Adrenal gland (tissue), 12 donors: Measurements from ENCODE around the gene CHKA. TPM values are rescaled to one million over a fixed set of nuclear protein-coding genes. Genes with fewer than 3 reads are reported as not detected.

Experiments
- DNase-seq, 7 donors: peaks; one replicate each; pipeline ENCODE4 v3.0.0-alpha.2; 2019 to 2020
- H3K27ac ChIP-seq, 5 donors: fragments of 200-600 bp; sonication (generic) in 4 of 5; 1 replicate in 3 of 5; 2 replicates in 2 of 5; pipeline versions ENCODE4 v1.5.1 to v1.8.0; 2016 to 2020; ENCODE audit warnings: mild to moderate bottlenecking in 1 of 5
- H3K27me3 ChIP-seq: fragments of 200-600 bp; 2 replicates; pipeline ENCODE4 v1.8.0; 2021
- H3K36me3 ChIP-seq, 2 donors: fragments of 200-600 bp; replicated peaks in 1 of 2; 1 replicate in 1 of 2; 2 replicates in 1 of 2; pipeline versions ENCODE4 v1.5.1 to v1.8.0; 2018 to 2022
- H3K4me1 ChIP-seq, 2 donors: fragments of 200-600 bp; replicated peaks in 1 of 2; 1 replicate in 1 of 2; 2 replicates in 1 of 2; pipeline versions ENCODE4 v1.5.1 to v1.8.0; 2018 to 2021
- H3K4me3 ChIP-seq, 4 donors: fragments of 200-600 bp; sonication (generic) in 3 of 4; one replicate each; pipeline ENCODE4 v1.5.1; 2016 to 2018
- H3K9me3 ChIP-seq, 3 donors: fragments of 200-600 bp; sonication (generic) in 1 of 3; replicated peaks in 1 of 3; 1 replicate in 2 of 3; 2 replicates in 1 of 3; pipeline versions ENCODE4 v1.5.1 to v1.8.0; 2016 to 2021
- CTCF ChIP-seq, 6 experiments: fragments of 450-650 bp in 4 of 6; fragments of 200-600 bp in 2 of 6; sonication (generic) in 1 of 6; IDR thresholded peaks; 1 replicate in 5 of 6; 2 replicates in 1 of 6; pipeline versions ENCODE4 v1.5.1 to v1.8.0; 2016 to 2021; ENCODE audit warnings: antibody characterized with exemption in 6 of 6, mild to moderate bottlenecking in 2 of 6, moderate library complexity in 1 of 6
- POLR2A ChIP-seq, 2 donors: fragments of 450-650 bp; IDR thresholded peaks; one replicate each; pipeline ENCODE4 v1.6.1; 2017; ENCODE audit warnings: antibody characterized with exemption in 2 of 2, mild to moderate bottlenecking in 2 of 2, moderate library complexity in 1 of 2
- WGBS, 4 donors: extraction: QIAGEN DNeasy Blood & Tissue Kit in 2 of 4; methylation state at CpG; one replicate each; pipeline versions ENCODE4 v1.1.5 to v1.1.7; 2013 to 2017; 5-methylcytosine and 5-hydroxymethylcytosine counted together
- intact Hi-C, 2 donors: fragments of 100-400 bp; cut with DNase I; formaldehyde crosslinking; loops; one replicate each; pipeline versions ENCODE4 v1.14.1 to v1.15.0; 2022 to 2023
- polyA plus RNA-seq, 3 donors: library from polyadenylated mRNA; stranded (reverse); fragments of 200-250 nt in 2 of 3; fragments of 350-450 nt in 1 of 3; fragmentation: Illumina TruSeq in 1 of 3; extraction: RNeasy Lipid Tissue Mini Kit (QIAGEN cat#74804) in 1 of 3; gene quantifications; one replicate each; pipeline ENCODE4 v1.2.3, GENCODE V29; 2013 to 2014
- total RNA-seq, 9 donors: library from RNA; depleted of rRNA in 4 of 9; stranded (reverse); fragments of >200 nt in 4 of 9; fragments of 120-200 nt in 1 of 9; fragmentation: NEBNext Ultra II Directional in 1 of 9; extraction: Animal tissue kit (Norgen Biotek cat#: 25700) in 1 of 9; gene quantifications; one replicate each; pipeline versions ENCODE4 v1.1.0 to v1.2.4, GENCODE V29; 2013 to 2023
- donor health status: healthy with polysubstance abuse.
- donor health status: Bipolar disorder and iron deficiency.
- donor health status: DM: yes; HTN: yes; CAD: no.
- donor health status: DM: no; HTN: no; CAD: no.
- donor health status: DM: no; HTN: no; CAD: no.
- donor health status: DM: yes; HTN: yes; CAD: no.

CHKA gene
- total and polyA plus RNA-seq, 12 donors, result 26.6 to 105 (median 54.6) TPM

DNA sequence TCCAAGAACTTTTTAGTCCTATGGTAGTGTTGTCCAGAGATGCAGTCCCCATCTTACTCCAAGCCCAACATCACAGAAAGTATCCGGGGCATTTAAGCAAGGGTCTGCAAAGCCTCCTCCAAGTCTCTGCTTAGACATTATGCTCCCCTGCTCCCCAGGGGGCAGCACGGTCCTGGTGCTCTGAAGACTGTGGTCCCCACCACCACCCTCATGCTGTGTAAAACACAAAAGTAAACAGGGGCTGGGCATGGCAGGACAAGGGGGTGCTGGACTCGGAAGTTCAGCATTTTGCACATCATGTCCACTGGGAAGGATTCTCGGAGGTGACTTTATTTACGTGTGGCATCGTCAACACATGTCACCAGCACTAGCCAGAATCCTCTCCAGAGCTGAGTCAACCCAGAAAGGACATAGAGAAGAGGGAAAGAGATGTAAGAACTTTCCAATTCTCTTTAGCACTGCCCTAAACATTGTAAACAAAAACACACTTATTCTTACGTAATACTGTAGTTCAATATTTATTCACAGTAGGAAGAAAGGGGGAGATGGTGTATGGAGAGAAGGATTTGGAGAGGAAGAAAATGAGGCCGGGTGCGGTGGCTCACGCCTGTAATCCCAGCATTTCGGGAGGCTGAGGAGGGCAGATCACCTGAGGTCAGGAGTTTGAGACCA, 44.7 kb downstream of the CHKA start:
- H3K27me3 ChIP-seq, result no peaks in the 10 kb centered on the region
- WGBS, 4 donors, result 88 to 90% (median 88%) methylated on average over 11 of the region's 11 CpGs
- intact Hi-C loops, result no loop called here
- peaks cover 0 to 24% of the 10 kb centered on the region in 2 donors for H3K36me3 ChIP-seq
- H3K9me3 ChIP-seq, result no peaks in the 10 kb centered on the region
- TF ChIP-seq CTCF (IDR thresholded peaks at IDR 0.05) (peak in 1 of 6 experiments; percentile 8), POLR2A (IDR thresholded peaks at IDR 0.05) (no peak)
- peaks cover 6 to 9% of the 10 kb centered on the region in 2 donors for H3K4me1 ChIP-seq
- H3K4me3 ChIP-seq, result no peak overlapping the region
- DNase-seq, result peak in 1 of 7 donors; percentile 44
- H3K27ac ChIP-seq, result no peak overlapping the region

DNA sequence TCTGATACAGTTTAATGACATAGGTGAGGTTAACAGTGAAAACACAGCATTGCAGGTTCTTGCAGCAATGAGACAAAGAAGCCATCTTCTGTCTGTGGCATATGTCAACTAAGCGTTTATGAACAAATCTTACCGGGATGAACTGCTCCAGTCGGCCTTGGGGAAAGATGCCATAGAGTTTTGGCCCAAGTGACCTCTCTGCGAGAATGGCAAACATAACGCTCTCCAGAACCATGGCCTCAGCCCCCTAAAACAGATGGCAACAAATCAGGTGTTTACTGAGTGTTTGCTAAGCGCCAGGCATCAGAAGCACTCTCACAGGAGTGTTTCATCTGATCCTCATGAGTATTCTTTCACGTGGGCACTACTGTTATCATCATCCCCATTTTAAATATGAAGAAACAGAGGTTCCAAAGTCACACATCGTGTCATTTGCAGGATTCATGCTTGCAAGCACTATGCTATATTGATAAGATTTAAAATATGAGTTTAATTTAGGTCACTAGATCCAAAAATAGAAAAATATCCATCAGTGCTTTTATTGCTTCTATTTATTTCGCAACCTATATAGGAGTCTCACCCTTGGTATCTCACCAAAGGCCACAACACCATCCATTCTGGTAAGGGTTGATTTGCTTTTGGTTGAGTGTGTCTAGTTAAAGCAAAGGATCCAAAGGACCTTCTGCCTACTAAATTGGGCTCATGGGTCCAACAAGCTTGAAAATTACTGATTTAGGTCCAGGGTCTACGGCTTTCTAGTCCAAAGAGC, 46.4 kb downstream of the CHKA start:
- no peak overlapping the region for H3K27ac ChIP-seq
- 59 to 67% (median 63%) methylated on average over 9 to 10 of the region's 10 CpGs for WGBS, 4 donors
- H3K36me3 ChIP-seq, result peaks cover 0 to 30% of the 10 kb centered on the region in 2 donors
- H3K27me3 ChIP-seq, result no peaks in the 10 kb centered on the region
- intact Hi-C loops, result no loop called here
- H3K9me3 ChIP-seq, result no peaks in the 10 kb centered on the region
- H3K4me3 ChIP-seq, result no peak overlapping the region
- DNase-seq, result peak in 1 of 7 donors; percentile 52
- TF ChIP-seq CTCF (IDR thresholded peaks at IDR 0.05) (no peak), POLR2A (IDR thresholded peaks at IDR 0.05) (no peak)
- H3K4me1 ChIP-seq, result peaks cover 6 to 9% of the 10 kb centered on the region in 2 donors

- TF ChIP-seq POLR2A (IDR thresholded peaks at IDR 0.05) (no peak), CTCF (IDR thresholded peaks at IDR 0.05) (no peak)
- Histone ChIP-seq H3K27ac (no peak overlapping the region), H3K9me3 (no peaks in the 10 kb centered on the region), H3K4me1 (peaks cover 6 to 9% of the 10 kb centered on the region in 2 donors), H3K36me3 (peaks cover 0 to 62% of the 10 kb centered on the region in 2 donors), H3K27me3 (no peaks in the 10 kb centered on the region), H3K4me3 (no peak overlapping the region)
- 75 to 84% (median 78%) methylated on average over 3 of the region's 3 CpGs for WGBS, 4 donors
- intact Hi-C loops, result no loop called here
- peak in 1 of 7 donors; percentile 45 for DNase-seq
These were observed 49.7 kb downstream of the CHKA start for GRCh38 chr11:68071281-68072048.

- WGBS, 4 donors, result 90 to 92% (median 91%) methylated on average over 5 of the region's 5 CpGs
- no peak for TF ChIP-seq CTCF (IDR thresholded peaks at IDR 0.05)
- TF ChIP-seq POLR2A (IDR thresholded peaks at IDR 0.05), result no peak
- H3K9me3 ChIP-seq, result no peaks in the 10 kb centered on the region
- H3K27me3 ChIP-seq, result no peaks in the 10 kb centered on the region
- H3K4me3 ChIP-seq, result no peak overlapping the region
- H3K4me1 ChIP-seq, result no peaks in the 10 kb centered on the region
- peaks cover 0 to 92% of the 10 kb centered on the region in 2 donors for H3K36me3 ChIP-seq
- intact Hi-C loops, result loop anchor here in 1 of 2 donors (10.0 kb wide), 1 partner anchor 127 kb away; no protein-coding TSS in a partner anchor
- DNase-seq, result no peak
- no peak overlapping the region for H3K27ac ChIP-seq
These were observed 53.2 kb downstream of the CHKA start for GRCh38 chr11:68067991-68068390.
